DMS53 treated with DMSO at 0.1 percent for 48 hours (cell line): ENCODE data around the gene POC1A.

Experiments used
- DNase-seq: peaks from one replicate; lab custom pipeline; 2025; ENCODE audit not compliant: unreplicated experiment; lab: John Stamatoyannopoulos, UW

Gene POC1A

GRCh38 chr3:52154135-52155094 lies at the start of gene POC1A:
Gene POC1A (minus strand): TSS chr3:52154423. CDS start chr3:52154372, 51 bp downstream.
- DNase-seq = peak; percentile 51

GRCh38 chr3:52203701-52204100 lies 49.5 kb upstream of the POC1A start:
- DNase-seq = no peak

DNA sequence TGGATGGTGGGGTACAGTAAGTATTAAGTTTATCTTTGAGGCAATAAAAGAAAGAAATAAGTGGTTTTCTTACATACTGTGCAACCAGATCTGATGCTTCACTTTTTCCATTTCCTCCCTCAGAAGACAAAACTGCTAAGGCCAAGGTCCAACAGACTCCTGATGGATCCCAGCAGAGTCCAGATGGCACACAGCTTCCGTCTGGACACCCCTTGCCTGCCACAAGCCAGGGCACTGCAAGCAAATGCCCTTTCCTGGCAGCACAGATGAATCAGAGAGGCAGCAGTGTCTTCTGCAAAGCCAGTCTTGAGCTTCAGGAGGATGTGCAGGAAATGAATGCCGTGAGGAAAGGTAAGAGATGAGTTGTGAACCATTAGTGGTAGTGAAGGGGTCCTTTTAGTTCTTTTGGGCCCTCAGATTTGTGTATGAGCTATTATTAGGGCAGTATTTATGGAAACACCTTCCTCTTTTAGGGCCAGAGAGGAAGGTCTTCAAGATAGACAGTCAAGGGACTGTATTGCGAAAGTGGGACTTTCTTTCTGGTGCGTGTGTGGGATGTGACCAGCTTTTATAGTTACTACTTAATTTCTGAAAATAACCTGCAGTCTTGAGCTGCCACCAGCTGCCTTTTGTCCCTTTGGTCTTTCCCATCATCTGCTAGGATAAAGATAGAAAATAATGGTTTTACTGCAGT lies 48.3 kb upstream of the POC1A start:
- no peak for DNase-seq

GRCh38 chr3:52200981-52201679 lies 46.9 kb upstream of the POC1A start:
- no peak for DNase-seq

- no peak for DNase-seq
These were observed 44.7 kb upstream of the POC1A start for GRCh38 chr3:52198643-52199608.

- peak; percentile 40 for DNase-seq
These were observed 43.8 kb upstream of the POC1A start, which contains the start of gene ALAS1 for GRCh38 chr3:52197842-52198625. Gene ALAS1 (plus strand): TSS chr3:52198160. CDS start chr3:52199242, 1,082 bp downstream.

DNA sequence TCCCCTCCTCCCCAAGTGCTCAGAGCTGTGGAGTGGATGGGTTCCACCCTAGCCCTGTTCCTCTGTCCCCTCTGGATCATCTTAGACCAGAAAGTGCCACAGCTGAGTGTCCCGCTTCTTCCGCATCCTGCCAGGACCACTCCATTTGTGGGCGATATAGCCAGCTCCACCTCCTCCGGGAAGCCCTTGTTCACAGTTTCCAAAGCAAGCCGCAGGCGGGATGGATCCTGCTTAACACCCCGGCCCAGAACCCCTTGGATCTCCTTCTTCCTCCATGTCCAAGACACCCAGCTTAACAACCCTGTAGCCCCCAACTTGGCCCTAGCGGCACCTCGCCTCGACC lies 43.2 kb upstream of the POC1A start:
- DNase-seq = no peak

DNA sequence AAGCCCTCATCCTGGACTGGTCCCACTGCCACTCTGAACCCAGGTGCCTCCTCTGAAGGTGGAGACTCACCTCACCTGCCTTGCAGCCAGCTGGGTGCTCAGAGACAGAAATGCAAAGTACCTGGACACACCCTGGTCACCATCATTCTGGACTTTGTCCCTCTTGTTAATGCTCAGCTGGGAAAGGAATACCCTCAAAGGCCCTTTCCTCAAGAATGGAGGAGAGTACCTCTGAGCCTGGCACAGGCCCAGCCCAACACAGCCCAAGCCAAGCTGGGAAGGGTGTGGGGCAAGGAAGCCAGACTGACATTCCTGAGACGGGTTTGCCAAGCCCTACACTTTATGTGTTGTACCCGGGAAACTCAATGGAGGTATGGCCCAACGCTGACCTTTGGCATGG lies 42.8 kb upstream of the POC1A start:
- peak; percentile 5 for DNase-seq

DNA sequence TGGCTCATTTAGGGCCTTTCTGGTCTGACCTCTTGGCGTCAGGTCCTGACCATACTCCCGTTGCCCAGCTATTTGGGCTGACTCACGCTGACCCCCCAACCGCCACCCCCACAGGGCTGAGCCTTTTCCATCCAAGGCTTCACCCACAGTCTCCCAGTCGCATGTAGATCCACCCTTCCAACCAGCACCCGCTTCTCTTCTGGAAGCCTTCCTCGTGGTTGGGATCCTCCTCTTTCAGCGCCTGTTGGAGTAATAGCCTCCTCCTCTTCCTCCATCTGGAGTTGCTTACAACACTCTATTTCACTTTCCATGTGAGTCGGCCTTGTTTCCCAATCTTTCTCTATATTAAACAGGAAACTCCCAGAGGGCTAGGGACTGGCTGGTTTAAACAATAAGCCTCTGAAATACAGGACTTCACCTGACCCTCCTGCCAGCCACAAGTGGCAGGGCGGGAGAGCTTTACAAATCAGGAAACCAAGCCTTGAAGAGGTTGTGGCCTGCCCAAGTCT lies 41.7 kb upstream of the POC1A start:
- DNase-seq = no peak

DNA sequence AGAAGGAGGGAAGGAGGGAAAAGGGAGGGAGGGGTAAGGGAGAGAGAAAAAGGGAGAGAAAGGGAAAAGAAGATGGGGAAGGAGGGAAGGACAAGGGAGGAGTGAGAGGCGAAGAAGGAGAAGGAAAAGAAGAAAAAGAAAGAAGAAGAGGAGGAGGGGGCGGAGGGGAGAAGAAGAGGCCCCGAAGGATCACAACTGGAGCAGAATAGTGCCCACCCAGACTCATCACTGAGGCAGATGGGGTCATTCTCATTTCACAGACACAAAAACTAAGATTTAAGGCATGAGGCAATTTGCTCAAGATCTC lies 41.0 kb upstream of the POC1A start:
- no peak for DNase-seq

DNA sequence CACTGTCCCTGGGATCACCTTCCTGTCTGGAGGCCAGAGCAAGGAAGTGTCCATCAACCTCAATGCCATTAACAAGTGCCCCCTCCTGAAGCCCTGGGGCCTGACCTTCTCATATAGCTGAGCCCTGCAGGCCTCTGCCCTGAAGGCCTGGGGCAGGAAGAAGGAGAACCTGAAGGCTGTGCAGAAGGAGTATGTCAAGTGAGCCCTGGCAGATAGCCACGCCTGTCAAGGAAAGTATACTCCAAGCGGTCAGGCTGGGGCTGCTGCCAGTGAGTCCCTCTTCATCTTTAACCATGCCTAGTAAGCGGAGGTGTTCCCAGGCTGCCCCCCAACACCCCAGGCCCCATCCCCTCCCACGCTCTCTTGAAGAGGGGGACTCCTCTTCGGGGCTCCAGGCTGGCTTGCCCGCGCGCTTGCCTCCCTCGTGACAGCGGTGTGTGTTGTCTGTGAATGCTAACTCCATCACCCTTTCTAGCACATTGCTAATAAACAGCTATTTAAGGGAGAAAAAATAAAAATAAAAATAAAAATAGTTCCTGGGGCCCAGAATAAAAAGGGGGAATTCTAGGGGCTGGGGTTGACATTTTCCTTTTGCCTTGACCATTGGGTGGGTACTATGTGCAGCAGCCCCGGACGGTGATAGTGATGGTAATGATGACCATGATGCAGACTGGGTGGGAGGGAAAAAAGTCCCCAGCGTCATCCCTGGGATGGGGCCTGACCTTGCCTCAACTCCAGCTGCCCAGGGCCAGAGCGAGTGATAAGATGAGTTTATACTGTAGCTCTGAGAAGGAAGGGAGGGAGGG lies 40.5 kb upstream of the POC1A start:
- no peak for DNase-seq

DNA sequence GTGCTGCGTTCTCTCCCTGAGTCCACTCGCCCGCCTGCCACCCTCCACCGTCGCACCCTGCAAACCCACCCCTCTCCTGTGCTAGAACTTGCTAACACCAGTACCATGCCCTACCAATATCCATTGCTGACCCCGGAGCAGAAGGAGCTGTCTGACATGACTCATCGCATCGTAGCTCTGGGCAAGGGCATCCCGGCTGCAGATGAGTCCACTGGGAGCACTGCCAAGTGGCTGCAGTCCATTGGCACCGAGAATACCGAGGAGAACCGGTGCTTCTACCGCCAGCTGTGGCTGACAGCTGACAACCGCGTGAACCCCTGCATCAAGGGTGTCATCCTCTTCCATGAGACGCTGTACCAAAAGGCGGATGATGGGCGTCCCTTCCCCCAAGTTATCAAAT lies 38.8 kb upstream of the POC1A start:
- peak; percentile 8 for DNase-seq

- no peak for DNase-seq
These were observed 37.4 kb upstream of the POC1A start for GRCh38 chr3:52191663-52192062.

DNA sequence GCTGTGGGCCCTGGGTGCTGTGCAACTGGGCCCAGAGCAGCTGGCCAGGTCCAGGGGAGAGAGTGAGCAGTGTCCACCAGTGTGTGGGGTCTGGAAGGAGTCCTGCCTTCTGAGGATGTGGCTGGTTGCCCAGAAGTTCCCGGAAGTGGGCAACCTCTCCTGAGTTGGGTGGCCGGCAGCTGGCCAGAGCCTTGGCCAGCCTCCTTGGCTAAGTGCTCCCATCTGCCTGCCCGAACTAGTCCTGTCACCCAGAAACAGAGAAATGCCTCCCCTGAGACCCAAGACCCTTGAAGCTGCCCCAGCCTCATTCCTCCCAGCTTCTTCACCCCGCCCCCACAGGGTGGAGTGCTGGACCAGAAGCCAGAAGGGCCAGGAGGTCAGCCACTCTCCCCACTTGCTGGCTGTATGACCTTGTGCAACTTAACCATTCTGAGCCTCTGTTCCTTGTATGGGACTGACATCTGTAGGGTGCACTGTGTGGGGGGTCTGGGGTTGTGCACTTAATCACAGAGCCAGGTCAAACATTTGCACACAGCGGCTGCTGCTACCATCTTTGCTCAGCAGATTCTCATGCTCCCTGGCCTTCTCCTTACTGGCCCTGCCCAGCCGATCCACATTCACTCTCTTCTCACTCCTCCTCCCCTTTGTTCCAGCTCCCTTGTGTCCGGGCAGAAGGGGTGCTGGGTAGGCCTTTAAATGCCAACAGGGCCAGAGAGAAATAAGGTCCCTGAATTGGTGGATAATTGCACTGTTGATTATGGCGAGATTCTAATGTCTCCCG lies 36.3 kb upstream of the POC1A start:
- no peak for DNase-seq

- no peak for DNase-seq
These were observed 34.3 kb upstream of the POC1A start for GRCh38 chr3:52188556-52188955.

DNA sequence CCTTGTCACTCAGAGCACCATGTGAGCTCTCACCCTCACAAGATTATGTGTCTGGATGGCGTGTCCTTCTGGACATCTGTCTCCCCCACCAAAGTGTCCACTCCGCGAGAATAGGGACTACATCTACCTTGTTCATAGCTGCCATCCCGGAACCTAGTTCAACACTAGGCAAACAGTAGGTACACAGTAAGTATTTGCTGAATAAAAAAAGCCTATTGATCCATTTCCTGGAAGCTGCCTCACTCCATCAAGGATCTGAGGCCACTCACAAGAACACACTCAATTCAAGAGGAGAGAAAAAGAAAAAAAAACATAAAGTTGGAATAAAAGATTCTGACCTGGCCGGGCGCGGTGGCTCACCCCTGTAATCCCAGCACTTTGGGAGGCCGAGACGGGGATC lies 32.5 kb upstream of the POC1A start:
- no peak for DNase-seq

DNA sequence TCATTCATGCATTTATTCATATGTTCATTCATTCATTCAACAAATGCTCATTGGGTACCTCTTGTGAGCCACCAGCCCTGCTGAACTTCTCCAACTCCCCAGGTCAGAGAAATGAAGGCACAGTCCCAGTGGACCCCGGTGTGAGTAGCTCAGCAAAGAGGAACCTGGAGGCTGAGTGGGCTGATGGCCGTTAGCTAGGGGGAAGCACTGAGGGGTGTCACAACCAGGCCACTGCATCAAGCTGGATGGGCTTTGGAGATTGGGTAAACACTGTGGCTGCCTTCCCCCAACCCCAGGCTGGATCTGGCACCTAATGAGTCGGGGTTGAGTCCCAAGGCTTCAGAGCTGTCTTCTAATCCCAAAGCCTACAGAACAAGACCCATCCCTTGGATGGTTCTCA lies 31.6 kb upstream of the POC1A start:
- no peak for DNase-seq

- DNase-seq = no peak
These were observed 31.1 kb upstream of the POC1A start for GRCh38 chr3:52185311-52185710.
